ENCODE measurements around the gene PGF.

The PGF gene

GRCh38 chr14:74988993-74989392 is 33.6 kb upstream of the PGF start:
- no peak for TF ChIP-seq CTCF (IDR thresholded peaks at IDR 0.05; ENCODE audit: borderline replicate concordance, insufficient read depth, low read depth, low read length)
- H3K4me3 ChIP-seq (ENCODE audit: low read depth, low read length), result no peak overlapping the region

GRCh38 chr14:74988131-74988530 is 32.7 kb upstream of the PGF start:
- no peak overlapping the region for H3K4me3 ChIP-seq (ENCODE audit: low read depth, low read length)
- no peak for TF ChIP-seq CTCF (IDR thresholded peaks at IDR 0.05; ENCODE audit: borderline replicate concordance, insufficient read depth, low read depth, low read length)

- no peak for TF ChIP-seq CTCF (IDR thresholded peaks at IDR 0.05; ENCODE audit: borderline replicate concordance, insufficient read depth, low read depth, low read length)
These were observed 30.4 kb upstream of the PGF start for GRCh38 chr14:74985806-74986205.

GRCh38 chr14:74985028-74985310 is 29.6 kb upstream of the PGF start:
- no peak overlapping the region for H3K4me3 ChIP-seq (ENCODE audit: low read depth, low read length)
- no peak for TF ChIP-seq CTCF (IDR thresholded peaks at IDR 0.05; ENCODE audit: borderline replicate concordance, insufficient read depth, low read depth, low read length)

More at GRCh38 chr14:74985806-74986205, 30.4 kb upstream of the PGF start:
- no peak overlapping the region for H3K4me3 ChIP-seq (ENCODE audit: low read depth, low read length)

- no peak overlapping the region for H3K4me3 ChIP-seq (ENCODE audit: low read depth, low read length)
- no peak for TF ChIP-seq CTCF (IDR thresholded peaks at IDR 0.05; ENCODE audit: borderline replicate concordance, insufficient read depth, low read depth, low read length)
These were observed 29.0 kb upstream of the PGF start for GRCh38 chr14:74984236-74985027.

GRCh38 chr14:74983343-74983742 is 27.9 kb upstream of the PGF start:
- no peak overlapping the region for H3K4me3 ChIP-seq (ENCODE audit: low read depth, low read length)
- no peak for TF ChIP-seq CTCF (IDR thresholded peaks at IDR 0.05; ENCODE audit: borderline replicate concordance, insufficient read depth, low read depth, low read length)

GRCh38 chr14:74982661-74983060 is 27.3 kb upstream of the PGF start:
- no peak for TF ChIP-seq CTCF (IDR thresholded peaks at IDR 0.05; ENCODE audit: borderline replicate concordance, insufficient read depth, low read depth, low read length)
- no peak overlapping the region for H3K4me3 ChIP-seq (ENCODE audit: low read depth, low read length)
